ENCODE data around the gene FIGNL2.

FIGNL2 gene

DNA sequence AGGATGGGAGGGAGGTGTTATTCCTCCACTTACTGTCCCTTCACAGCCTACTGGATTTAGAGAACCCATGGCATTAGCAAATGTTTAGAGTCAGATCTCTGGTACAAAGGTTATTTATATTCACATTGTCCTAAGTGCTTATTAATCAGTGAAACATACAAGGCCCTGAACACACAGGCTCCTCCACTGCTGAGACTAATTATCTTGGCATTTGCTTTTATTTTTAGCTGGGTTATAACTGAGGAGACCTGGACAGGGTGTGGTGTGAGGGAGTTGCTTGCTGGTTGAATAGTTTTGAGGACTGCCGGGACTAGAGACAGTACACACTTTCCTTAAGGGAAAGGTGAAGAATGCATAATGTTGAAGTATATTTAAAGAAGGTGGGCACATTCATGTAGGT, 77.5 kb downstream of the FIGNL2 start:
- no peak overlapping the region for H3K27ac ChIP-seq
- TF ChIP-seq, protein P1, sequence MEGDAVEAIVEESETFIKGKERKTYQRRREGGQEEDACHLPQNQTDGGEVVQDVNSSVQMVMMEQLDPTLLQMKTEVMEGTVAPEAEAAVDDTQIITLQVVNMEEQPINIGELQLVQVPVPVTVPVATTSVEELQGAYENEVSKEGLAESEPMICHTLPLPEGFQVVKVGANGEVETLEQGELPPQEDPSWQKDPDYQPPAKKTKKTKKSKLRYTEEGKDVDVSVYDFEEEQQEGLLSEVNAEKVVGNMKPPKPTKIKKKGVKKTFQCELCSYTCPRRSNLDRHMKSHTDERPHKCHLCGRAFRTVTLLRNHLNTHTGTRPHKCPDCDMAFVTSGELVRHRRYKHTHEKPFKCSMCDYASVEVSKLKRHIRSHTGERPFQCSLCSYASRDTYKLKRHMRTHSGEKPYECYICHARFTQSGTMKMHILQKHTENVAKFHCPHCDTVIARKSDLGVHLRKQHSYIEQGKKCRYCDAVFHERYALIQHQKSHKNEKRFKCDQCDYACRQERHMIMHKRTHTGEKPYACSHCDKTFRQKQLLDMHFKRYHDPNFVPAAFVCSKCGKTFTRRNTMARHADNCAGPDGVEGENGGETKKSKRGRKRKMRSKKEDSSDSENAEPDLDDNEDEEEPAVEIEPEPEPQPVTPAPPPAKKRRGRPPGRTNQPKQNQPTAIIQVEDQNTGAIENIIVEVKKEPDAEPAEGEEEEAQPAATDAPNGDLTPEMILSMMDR (conservative IDR thresholded peaks at IDR 0.05): no peak
- TF ChIP-seq ZFX (IDR thresholded peaks at IDR 0.05): no peak
